ENCODE results near the gene PRRC2B.

DNA sequence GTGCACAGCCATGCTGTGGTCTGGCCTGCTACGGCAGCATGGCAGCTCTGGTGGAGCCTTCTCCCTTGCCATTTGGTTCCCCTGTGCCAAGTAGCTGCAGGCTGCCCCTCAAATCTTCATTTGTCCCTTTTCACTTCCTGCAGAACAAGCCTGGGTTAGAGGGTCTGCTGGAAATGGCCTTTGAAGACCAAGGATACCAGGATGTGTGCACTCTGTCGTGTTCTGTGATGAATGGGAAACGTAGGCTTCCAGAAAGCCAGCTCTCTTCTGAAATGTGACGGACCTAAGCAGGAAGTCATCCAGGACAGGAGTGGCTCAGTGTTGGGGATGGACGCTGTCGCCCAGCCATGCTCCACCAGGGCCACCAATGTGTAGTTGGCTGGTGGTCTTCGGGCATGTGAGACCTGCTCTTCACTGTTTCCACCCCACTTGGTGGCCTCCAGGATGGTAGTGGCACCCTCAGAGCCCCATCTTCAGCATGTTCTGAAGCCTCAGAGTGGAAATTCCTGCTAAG, 105.4 kb downstream of the PRRC2B start:
- TF ChIP-seq, protein P1, sequence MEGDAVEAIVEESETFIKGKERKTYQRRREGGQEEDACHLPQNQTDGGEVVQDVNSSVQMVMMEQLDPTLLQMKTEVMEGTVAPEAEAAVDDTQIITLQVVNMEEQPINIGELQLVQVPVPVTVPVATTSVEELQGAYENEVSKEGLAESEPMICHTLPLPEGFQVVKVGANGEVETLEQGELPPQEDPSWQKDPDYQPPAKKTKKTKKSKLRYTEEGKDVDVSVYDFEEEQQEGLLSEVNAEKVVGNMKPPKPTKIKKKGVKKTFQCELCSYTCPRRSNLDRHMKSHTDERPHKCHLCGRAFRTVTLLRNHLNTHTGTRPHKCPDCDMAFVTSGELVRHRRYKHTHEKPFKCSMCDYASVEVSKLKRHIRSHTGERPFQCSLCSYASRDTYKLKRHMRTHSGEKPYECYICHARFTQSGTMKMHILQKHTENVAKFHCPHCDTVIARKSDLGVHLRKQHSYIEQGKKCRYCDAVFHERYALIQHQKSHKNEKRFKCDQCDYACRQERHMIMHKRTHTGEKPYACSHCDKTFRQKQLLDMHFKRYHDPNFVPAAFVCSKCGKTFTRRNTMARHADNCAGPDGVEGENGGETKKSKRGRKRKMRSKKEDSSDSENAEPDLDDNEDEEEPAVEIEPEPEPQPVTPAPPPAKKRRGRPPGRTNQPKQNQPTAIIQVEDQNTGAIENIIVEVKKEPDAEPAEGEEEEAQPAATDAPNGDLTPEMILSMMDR (IDR thresholded peaks at IDR 0.05; ENCODE audit: low read depth, low read length), result no peak
- no peak for TF ChIP-seq EZH2phosphoT487 (IDR thresholded peaks at IDR 0.05; ENCODE audit: low read depth)
